Neuronal stem cell (in vitro differentiated cells): Measurements from ENCODE around the gene CTAG1A.

Experiments
- DNase-seq: peaks from one replicate; pipeline ENCODE4 v3.0.0-alpha.2; 2013; ENCODE audit warnings: low spot score
- H2AFZ ChIP-seq: one replicate; pipeline ENCODE4 v1.6.1; 2013; ENCODE audit warnings: mild to moderate bottlenecking, low read length, inconsistent platforms
- H2AK5ac ChIP-seq: 2 replicates; pipeline ENCODE4 v1.6.1; 2013; ENCODE audit warnings: low read depth, mild to moderate bottlenecking, inconsistent platforms, low read length, moderate library complexity, mixed read lengths
- H2BK120ac ChIP-seq: 2 replicates; pipeline ENCODE4 v1.6.1; 2013; ENCODE audit warnings: low read depth, mild to moderate bottlenecking, inconsistent platforms, low read length, moderate library complexity, mixed read lengths
- H2BK12ac ChIP-seq: one replicate; pipeline ENCODE4 v1.6.1; 2013; ENCODE audit warnings: low read length, inconsistent platforms
- H2BK15ac ChIP-seq: 2 replicates; pipeline ENCODE4 v1.6.1; 2013; ENCODE audit warnings: mild to moderate bottlenecking, low read length, inconsistent platforms, mixed read lengths
- H2BK5ac ChIP-seq: one replicate; pipeline ENCODE4 v1.6.1; 2013; ENCODE audit warnings: inconsistent platforms, mild to moderate bottlenecking, low read length, moderate library complexity
- H3K14ac ChIP-seq: one replicate; pipeline ENCODE4 v1.6.1; 2013; ENCODE audit warnings: low read length, inconsistent platforms
- H3K18ac ChIP-seq: 2 replicates; pipeline ENCODE4 v1.6.1; 2013; ENCODE audit warnings: low read length, inconsistent platforms
- H3K23ac ChIP-seq: 2 replicates; pipeline ENCODE4 v1.6.1; 2013; ENCODE audit warnings: low read depth, mild to moderate bottlenecking, mixed read lengths, low read length, inconsistent platforms; ENCODE audit not compliant: poor library complexity
- H3K27ac ChIP-seq: replicated peaks from 3 replicates; pipeline ENCODE4 v1.5.1; 2013; ENCODE audit warnings: low read length, inconsistent platforms
- H3K27me3 ChIP-seq, 3 experiments: 2 replicates each; pipeline ENCODE4 v1.6.1; 2013; ENCODE audit warnings: low read length in 3 of 3, mild to moderate bottlenecking in 2 of 3, inconsistent platforms in 1 of 3, low read depth in 1 of 3, mixed read lengths in 1 of 3, moderate library complexity in 1 of 3; ENCODE audit not compliant: control insufficient read depth in 3 of 3, insufficient read depth in 3 of 3
- H3K36me3 ChIP-seq, 2 donors: replicated peaks in 1 of 2; 2 replicates each; pipeline ENCODE4 v1.6.1; 2013; ENCODE audit warnings: low read length in 2 of 2; ENCODE audit not compliant: control insufficient read depth in 2 of 2, insufficient read depth in 2 of 2
- H3K4ac ChIP-seq: 2 replicates; pipeline ENCODE4 v1.6.1; 2013; ENCODE audit warnings: inconsistent platforms, mild to moderate bottlenecking, low read length, moderate library complexity
- H3K4me1 ChIP-seq, 2 donors: 1 replicate in 1 of 2; 2 replicates in 1 of 2; pipeline ENCODE4 v1.6.1; 2013; ENCODE audit warnings: low read length in 2 of 2, low read depth in 1 of 2; ENCODE audit not compliant: control insufficient read depth in 2 of 2, insufficient read depth in 1 of 2
- H3K4me2 ChIP-seq: one replicate; pipeline ENCODE4 v1.6.1; 2013; ENCODE audit warnings: mild to moderate bottlenecking, low read length, inconsistent platforms; ENCODE audit not compliant: insufficient read depth, poor library complexity, severe bottlenecking
- H3K4me3 ChIP-seq, 2 donors: 2 replicates each; pipeline ENCODE4 v1.5.1; 2013; ENCODE audit warnings: low read length in 2 of 2, mild to moderate bottlenecking in 2 of 2, inconsistent platforms in 1 of 2, moderate library complexity in 1 of 2
- H3K79me1 ChIP-seq: one replicate; pipeline ENCODE4 v1.6.1; 2013; ENCODE audit warnings: low read depth, mild to moderate bottlenecking, inconsistent platforms, low read length, moderate library complexity
- H3K9ac ChIP-seq: one replicate; pipeline ENCODE4 v1.6.1; 2013; ENCODE audit warnings: mild to moderate bottlenecking, low read depth, low read length, inconsistent platforms; ENCODE audit not compliant: poor library complexity
- H3K9me3 ChIP-seq, 2 donors: replicated peaks in 1 of 2; 2 replicates each; pipeline versions ENCODE3 to v1.6.1; 2013; ENCODE audit warnings: low read length in 2 of 2, mild to moderate bottlenecking in 2 of 2, inconsistent platforms in 1 of 2, low read depth in 1 of 2, mixed read lengths in 1 of 2, moderate library complexity in 1 of 2; ENCODE audit not compliant: control insufficient read depth in 2 of 2, insufficient read depth in 1 of 2
- H4K8ac ChIP-seq: one replicate; pipeline ENCODE4 v1.6.1; 2013; ENCODE audit warnings: low read depth, mild to moderate bottlenecking, inconsistent platforms, low read length, moderate library complexity
- H4K91ac ChIP-seq: one replicate; pipeline ENCODE4 v1.6.1; 2013; ENCODE audit warnings: low read length, low read depth, mild to moderate bottlenecking, inconsistent platforms; ENCODE audit not compliant: poor library complexity
- WGBS, 2 donors: extraction: QIAGEN DNeasy Blood & Tissue Kit; methylation state at CpG; one replicate each; pipeline ENCODE4 v1.1.7; 2013; ENCODE audit warnings: missing lambda C conversion rate in 2 of 2, mixed read lengths in 1 of 2; ENCODE audit not compliant: insufficient read length in 2 of 2, insufficient replicate concordance in 1 of 2; ENCODE audit errors: extremely low coverage in 2 of 2; 5-methylcytosine and 5-hydroxymethylcytosine counted together

Gene CTAG1A

GRCh38 chrX:154600759-154601374, 15.9 kb downstream of the CTAG1A start:
- Histone ChIP-seq H3K9me3 (peaks cover 0 to 4% of the 10 kb centered on the region in 2 donors), H3K4me3 (no peak overlapping the region), H3K18ac (no peak overlapping the region), H3K4me2 (no peak overlapping the region), H4K8ac (no peak overlapping the region), H3K36me3 (no peaks in the 10 kb centered on the region), H3K4me1 (peaks cover 2 to 9% of the 10 kb centered on the region in 2 donors), H3K14ac (no peak overlapping the region), H3K9ac (no peak overlapping the region), H4K91ac (no peak overlapping the region), H2BK5ac (no peak overlapping the region), H3K27me3 (peaks cover 0 to 14% (median 0%) of the 10 kb centered on the region in 3 experiments), H3K4ac (no peak overlapping the region), H3K79me1 (no peaks in the 10 kb centered on the region), H2BK120ac (no peak overlapping the region), H2AK5ac (no peak overlapping the region), H2AFZ (no peak overlapping the region), H3K27ac (no peak overlapping the region), H2BK15ac (no peak overlapping the region), H2BK12ac (no peak overlapping the region), H3K23ac (no peak overlapping the region)
- no CpG with 5 or more reads among the region's 15 CpGs for WGBS, 2 donors
- DNase-seq, result no peak

DNA sequence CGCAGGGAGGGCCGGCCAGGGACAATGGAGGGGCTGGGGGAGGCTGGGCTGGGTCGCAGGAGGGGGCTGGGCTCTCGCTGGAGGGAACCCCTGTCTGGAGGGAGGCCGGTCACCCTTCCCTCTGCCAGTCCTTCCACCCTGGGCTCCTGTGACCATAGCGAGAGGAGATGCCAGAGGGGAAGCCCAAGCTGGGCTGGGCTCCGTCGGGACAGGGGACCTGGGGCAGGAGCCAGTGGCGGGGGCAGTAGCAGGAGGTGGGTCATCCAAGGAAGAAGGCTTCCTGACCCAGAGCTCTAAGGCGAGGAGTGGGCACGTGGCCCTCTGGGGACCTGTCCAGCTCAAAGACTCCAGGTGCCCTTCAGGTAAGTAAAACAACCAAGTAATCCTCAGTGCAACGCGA, 17.3 kb downstream of the CTAG1A start:
- peaks cover 0 to 2% of the 10 kb centered on the region in 2 donors for H3K9me3 ChIP-seq
- H3K27me3 ChIP-seq, result peaks cover 0 to 18% (median 0%) of the 10 kb centered on the region in 3 experiments
- no CpG with 5 or more reads among the region's 13 CpGs for WGBS, 2 donors
- H2BK120ac ChIP-seq, result no peak overlapping the region
- no peak overlapping the region for H3K23ac ChIP-seq
- no peak overlapping the region for H3K9ac ChIP-seq
- no peak overlapping the region for H2BK15ac ChIP-seq
- no peak overlapping the region for H2AFZ ChIP-seq
- H3K4me1 ChIP-seq, result no peaks in the 10 kb centered on the region
- no peak overlapping the region for H3K27ac ChIP-seq
- no peak overlapping the region for H2AK5ac ChIP-seq
- H3K4me2 ChIP-seq, result no peak overlapping the region
- no peak overlapping the region for H4K8ac ChIP-seq
- no peaks in the 10 kb centered on the region for H3K79me1 ChIP-seq
- no peak for DNase-seq
- no peak overlapping the region for H2BK12ac ChIP-seq
- H3K4me3 ChIP-seq, result no peak overlapping the region
- H4K91ac ChIP-seq, result no peak overlapping the region
- H3K18ac ChIP-seq, result no peak overlapping the region
- no peak overlapping the region for H2BK5ac ChIP-seq
- no peaks in the 10 kb centered on the region for H3K36me3 ChIP-seq
- no peak overlapping the region for H3K14ac ChIP-seq
- H3K4ac ChIP-seq, result no peak overlapping the region

GRCh38 chrX:154602766-154603437, 18.0 kb downstream of the CTAG1A start:
- H3K4me2 ChIP-seq, result no peak overlapping the region
- H2BK120ac ChIP-seq, result no peak overlapping the region
- no peak overlapping the region for H3K9ac ChIP-seq
- no peak overlapping the region for H4K8ac ChIP-seq
- no peak overlapping the region for H3K14ac ChIP-seq
- H3K4ac ChIP-seq, result no peak overlapping the region
- no peak overlapping the region for H3K18ac ChIP-seq
- H3K4me3 ChIP-seq, result no peak overlapping the region
- H2BK5ac ChIP-seq, result no peak overlapping the region
- no peaks in the 10 kb centered on the region for H3K79me1 ChIP-seq
- H3K36me3 ChIP-seq, result no peaks in the 10 kb centered on the region
- H2BK12ac ChIP-seq, result no peak overlapping the region
- no peak overlapping the region for H4K91ac ChIP-seq
- H3K9me3 ChIP-seq, result no peaks in the 10 kb centered on the region
- H3K27ac ChIP-seq, result no peak overlapping the region
- H2BK15ac ChIP-seq, result no peak overlapping the region
- no peak for DNase-seq
- H3K27me3 ChIP-seq, result peaks cover 0 to 23% (median 0%) of the 10 kb centered on the region in 3 experiments
- no peaks in the 10 kb centered on the region for H3K4me1 ChIP-seq
- H2AFZ ChIP-seq, result no peak overlapping the region
- no CpG with 5 or more reads among the region's 18 CpGs for WGBS, 2 donors
- H3K23ac ChIP-seq, result no peak overlapping the region
- H2AK5ac ChIP-seq, result no peak overlapping the region
